ENCODE measurements around the gene NPTX1.

NPTX1 gene

GRCh38 chr17:80443916-80444643, 32.3 kb downstream of the NPTX1 start:
- DNase-seq (ENCODE audit: low spot score) = no peak

GRCh38 chr17:80443498-80443897, 32.9 kb downstream of the NPTX1 start:
- no peak for DNase-seq (ENCODE audit: low spot score)

DNA sequence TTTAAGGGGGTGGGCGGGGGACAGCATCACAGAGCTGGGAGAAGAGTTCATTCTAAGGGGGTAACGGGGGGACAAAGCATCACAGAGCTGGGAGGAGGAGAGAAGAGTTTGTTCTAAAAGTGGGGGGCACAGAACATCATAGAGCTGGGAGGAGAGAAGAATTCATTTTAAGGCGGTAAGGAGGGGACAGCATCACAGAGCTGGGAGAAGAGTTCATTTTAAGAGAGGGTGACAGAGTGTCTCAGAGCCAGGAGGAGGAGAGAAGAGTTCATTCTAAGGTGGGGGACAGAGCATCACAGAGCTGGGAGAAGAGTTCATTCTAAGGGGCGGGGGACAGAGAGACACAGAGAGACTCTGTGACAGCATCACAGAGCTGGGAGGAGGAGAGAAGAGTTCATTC, 33.6 kb downstream of the NPTX1 start:
- no peak for DNase-seq (ENCODE audit: low spot score)

DNA sequence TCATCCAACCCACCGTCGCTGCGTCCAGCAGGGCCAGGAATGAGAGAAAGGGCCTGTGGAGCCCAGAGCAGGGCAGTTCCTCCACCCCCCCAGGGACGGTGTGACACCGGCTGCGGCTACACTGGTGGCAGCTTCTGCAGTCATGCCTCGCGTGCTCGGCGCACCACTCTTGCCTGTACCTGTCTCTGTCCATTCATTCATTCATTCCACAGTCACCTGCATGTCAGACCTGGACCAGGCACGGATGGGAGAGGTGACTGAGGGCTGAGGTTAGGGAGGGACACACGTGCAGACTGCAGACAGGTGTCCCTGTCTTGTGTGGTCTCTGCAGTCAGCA, 34.1 kb downstream of the NPTX1 start:
- DNase-seq (ENCODE audit: low spot score) = no peak

DNA sequence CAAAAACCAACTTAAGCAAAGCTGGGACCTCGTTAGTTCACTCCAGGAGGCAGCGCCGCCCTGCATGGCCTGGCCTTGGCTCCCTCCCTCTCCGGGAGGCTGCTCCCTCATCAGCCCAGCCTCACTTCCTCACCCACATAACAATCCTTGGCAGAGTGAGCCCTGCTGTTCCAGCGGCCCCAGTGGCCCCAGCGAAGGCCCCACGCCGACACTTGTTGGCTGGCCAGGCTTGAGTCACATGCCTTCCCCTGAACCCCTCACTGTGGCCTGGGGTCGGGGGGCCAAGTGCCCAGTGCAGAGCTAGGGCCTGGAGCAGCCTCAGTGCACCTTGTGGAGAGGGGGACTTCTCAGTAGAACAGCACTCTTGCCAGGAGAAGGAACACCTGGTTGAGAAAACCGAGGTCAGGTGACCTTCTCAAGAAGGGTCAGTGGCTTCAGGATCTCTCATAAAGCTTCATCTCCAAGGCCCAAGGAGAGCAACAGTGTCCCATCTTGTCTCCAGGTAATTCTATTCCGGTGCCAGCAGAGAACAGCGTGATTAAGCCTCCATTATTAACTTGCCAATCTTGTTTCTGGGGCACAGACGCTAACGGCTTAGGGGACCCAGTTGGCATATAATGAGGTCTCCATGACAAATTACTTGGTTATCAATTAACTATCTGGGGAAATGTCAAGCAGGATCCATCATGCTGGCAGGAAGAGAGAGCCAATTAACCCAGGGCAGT, 34.6 kb downstream of the NPTX1 start:
- no peak for DNase-seq (ENCODE audit: low spot score)

GRCh38 chr17:80441133-80441578, 35.3 kb downstream of the NPTX1 start:
- no peak for DNase-seq (ENCODE audit: low spot score)

- DNase-seq (ENCODE audit: low spot score) = no peak
Observed at GRCh38 chr17:80439499-80439898, 36.9 kb downstream of the NPTX1 start.

DNA sequence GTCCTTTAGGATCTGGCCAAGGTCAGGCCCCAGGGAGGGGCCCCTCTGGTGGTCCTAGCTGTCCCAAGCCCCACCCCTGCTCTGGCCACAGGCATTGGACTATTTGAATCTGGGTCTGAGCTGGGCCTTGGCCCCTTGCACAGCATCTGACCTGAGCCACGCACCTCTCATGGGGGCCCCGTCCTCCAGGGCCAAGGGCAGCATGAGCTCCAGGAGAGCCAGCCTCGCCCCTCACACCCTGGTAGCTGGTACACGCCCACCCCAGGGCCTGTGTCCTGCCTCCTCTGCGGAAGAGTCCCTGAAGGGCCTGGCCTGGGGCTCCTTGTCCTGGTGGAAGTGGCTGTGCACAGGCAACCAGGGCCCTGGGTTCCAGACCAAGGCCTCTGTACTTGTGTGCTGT, 37.6 kb downstream of the NPTX1 start:
- DNase-seq (ENCODE audit: low spot score) = no peak

DNA sequence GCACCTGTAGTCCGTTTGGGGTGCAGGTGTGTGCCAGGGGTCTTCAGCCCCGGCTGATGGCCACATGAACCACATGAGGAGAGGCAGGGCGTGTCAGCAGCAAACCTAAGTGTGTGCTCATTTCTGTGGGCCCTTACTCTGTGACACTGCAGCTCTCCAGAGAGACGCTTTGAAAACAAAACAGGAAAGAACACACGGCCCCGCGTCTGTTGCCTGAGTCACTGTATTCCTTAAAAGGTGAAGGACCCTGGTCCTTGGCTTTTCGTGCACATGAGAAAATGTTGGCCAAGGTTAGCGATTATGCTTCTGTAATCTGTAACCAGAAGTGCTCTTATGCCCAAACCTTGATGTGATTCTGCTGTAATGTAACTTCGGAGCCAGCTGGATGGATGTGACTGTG, 38.9 kb downstream of the NPTX1 start:
- DNase-seq (ENCODE audit: low spot score) = no peak

GRCh38 chr17:80433916-80434666, 42.3 kb downstream of the NPTX1 start:
- no peak for DNase-seq (ENCODE audit: low spot score)

GRCh38 chr17:80432961-80433550, 43.4 kb downstream of the NPTX1 start:
- no peak for DNase-seq (ENCODE audit: low spot score)

DNA sequence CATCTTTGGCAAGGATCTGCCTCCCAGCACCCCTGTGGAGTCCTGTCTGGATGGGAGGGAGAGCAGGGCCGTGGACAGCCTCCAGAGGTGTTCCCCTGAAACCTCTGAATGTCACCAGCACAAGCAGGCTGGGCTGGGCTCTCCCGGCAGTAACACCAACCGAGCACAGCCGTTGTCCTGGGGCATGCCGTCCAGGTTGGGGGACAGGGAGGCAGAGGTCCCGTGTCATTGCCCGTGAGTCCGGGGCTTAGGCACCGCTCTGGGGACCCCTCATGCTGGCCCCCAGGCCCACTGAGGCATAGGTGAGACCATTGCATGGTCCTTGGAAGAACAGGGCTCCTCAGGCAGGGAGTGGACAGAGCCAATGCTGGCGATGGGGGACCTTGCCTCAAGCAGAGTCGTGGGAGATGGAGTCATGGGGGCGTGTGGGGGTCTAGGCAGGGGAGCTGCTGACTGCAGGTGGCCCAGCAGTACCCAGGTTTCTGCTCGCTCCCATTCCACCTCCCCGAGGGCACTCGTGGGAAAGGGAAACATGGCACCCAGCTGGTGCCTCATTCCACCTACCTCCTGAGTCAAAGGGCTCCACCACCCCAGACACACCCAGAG, 44.0 kb downstream of the NPTX1 start:
- no peak for DNase-seq (ENCODE audit: low spot score)

DNA sequence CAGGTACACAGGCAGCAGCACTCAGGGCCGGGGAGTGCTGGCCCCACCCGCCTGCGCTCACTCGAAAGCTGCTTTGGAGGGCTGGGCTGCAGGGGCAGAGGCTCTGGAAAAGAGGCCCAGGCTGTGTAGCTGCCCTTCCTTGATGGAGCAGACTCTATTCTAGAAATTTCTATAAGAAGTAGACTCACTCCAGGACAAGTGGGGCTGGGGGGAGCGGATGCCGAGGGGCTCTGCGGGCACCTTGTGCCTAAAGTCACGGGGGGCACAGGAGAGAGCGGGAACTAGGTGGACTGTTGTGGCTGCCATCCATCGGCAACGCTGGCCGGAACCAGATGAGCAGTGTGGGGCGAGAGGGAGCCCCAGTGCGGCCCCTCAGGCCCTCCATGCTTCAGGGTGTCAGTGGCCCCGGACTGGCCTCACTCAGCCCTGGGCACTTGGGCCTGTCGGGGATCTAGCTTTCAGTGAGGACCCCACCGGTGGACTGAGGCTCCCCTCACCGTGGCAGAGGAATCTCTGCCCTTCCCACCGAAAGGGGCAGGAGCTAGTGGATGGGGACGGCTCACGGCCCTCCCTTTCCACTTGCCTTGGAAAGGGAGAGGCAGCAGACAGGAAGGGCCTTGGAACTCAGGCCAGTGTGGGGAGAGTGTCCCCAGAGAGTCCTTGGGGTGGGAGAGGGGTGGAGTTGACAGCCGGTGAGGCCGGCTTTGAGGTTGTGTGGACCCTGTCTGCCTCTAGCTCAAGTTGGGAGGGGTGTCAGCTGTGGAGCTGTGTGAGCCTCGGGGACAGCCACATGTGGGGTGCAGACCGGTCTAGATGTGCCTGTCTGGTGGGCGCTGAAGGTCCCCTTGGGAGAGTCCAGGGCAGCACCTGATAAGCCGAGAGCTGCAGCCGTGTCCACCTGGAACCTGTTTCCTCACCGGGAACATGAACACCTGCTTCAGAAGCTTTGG, 44.9 kb downstream of the NPTX1 start:
- no peak for DNase-seq (ENCODE audit: low spot score)

DNA sequence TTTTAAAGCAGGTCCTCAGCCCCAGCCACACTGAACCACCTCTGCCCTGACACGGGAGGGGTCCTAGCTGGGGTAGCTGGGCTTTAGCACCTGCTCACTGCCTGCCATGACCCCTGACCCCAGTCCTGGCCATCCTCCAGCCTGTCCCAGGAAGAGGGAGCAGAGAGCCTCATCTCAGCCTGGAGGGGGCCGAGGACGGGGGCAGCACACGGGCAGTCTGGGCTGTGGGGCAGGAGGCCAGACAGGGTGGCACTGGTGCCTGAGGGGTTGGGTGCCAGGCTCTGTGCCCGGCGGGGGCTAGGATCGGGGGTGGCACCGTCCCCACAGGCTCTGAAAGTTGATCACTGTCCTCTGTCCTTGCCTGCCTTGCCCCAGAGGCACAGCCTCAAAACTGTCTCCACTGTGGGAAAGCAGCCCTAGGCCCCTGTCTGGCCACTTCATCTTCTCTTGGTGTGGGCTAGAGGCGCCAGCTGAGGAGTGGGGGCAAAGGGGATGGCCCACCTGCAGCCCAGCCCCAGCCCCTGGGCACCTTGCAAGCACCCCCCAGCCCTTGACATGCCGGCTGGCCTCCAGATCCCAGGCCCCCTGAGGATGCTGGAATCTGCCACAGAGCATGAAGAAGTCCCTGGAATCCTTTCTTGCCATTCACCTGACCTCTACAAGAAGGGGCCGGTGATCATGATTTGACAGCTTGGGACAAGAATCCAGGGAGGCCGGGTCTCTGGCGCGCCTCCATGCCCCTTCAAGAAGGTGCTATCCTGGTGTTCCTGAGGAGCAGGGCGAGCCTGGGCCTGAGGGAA, 45.8 kb downstream of the NPTX1 start:
- no peak for DNase-seq (ENCODE audit: low spot score)

GRCh38 chr17:80429356-80430275, 46.8 kb downstream of the NPTX1 start:
- no peak for DNase-seq (ENCODE audit: low spot score)

- DNase-seq (ENCODE audit: low spot score) = no peak
Observed at GRCh38 chr17:80428796-80429195, 47.6 kb downstream of the NPTX1 start.

DNA sequence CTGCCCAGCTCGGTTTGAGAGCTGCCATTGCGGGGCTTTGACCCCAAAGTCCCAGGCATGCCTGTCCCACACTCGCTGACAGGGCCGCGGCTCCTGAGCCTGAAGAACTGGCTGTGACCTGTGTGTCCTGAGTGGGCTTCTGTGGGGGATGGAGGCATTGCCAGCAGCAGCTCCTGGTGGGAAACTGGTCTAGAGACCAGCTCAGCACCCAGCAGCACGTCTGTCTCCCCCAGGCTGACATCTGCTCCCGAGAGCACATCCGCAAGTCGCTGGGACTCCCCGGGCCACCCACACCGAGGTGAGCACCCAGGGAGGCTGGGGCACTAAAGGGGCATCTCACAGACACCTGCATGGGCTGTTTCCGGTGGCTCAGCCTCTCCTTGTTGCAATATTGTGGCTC, 48.0 kb downstream of the NPTX1 start:
- no peak for DNase-seq (ENCODE audit: low spot score)

DNA sequence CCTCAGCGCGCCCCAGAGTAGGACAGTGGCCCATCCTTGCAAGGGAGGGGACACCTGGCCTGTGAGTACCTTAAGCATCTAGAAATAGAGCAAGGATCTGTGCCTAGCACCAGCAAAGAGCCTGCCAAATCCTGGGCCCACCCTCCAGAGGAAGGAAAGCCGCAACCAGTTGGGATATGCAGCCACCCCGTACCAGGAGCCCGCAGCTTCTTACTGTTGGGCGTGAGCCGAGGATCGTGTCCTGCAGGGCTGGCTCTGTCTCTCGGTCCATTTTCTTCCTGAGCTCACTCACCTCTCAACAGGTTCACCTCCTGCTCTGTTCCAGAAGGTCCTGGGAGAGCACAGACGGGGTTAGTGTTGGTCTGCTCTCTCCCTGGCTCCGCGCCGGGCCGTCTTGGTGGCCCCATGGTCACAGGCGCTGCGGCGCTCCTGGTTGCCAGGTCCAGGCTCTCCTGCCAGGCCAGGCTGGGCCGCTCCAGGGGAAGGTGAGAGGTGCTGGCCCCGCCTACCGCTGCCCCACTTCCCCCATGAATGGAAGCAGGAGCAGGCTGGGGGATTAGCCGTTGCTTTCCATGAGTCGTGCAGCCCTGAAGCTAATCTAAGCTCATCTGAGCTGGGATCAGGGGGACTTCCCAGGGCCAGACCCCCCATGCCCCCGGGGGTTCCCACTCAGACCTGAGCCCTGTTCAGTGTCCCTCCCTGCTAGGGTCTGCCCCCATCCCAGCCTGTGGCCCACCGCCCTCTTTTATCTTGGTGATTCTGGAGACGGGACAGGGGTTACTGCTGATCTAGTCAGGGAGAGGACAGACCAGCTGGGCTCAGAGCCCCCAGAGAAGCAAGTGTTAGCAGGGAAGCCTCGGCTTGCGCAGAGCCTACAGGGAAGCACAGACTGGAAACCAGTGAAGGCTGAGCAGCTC, 48.8 kb downstream of the NPTX1 start:
- DNase-seq (ENCODE audit: low spot score) = no peak

Measured in SW480 (cell line).